Psoas muscle (tissue), 8 donors: ENCODE data around the gene PIP4P1. TPM values are rescaled to one million over a fixed set of nuclear protein-coding genes. Genes with fewer than 3 reads are reported as not detected.
"Not testable (repeated sequence)": the region's sequence is repeated elsewhere in the genome, so short reads cannot be mapped to it uniquely, and the experiment has no call there.

Experiments used
- ATAC-seq, 4 donors: fragments of 200-7000 bp; cut with Tn5 transposase; one replicate each; pipeline ENCODE4 v1.9.1; 2020; ENCODE audit warnings: moderate library complexity in 3 of 4, mild to moderate bottlenecking in 2 of 4
- DNase-seq, 2 donors: peaks; one replicate each; pipeline ENCODE4 v3.0.0-alpha.2; 2020
- H3K27ac ChIP-seq: fragments of 200-600 bp; one replicate; pipeline ENCODE4 v1.8.0; 2022
- H3K27me3 ChIP-seq, 3 donors: fragments of 200-600 bp in 1 of 3; one replicate each; pipeline versions ENCODE4 v1.6.1 to v1.8.0; 2013 to 2022; ENCODE audit warnings: low read length in 2 of 3, mild to moderate bottlenecking in 2 of 3, moderate library complexity in 1 of 3; ENCODE audit not compliant: insufficient read depth in 3 of 3
- H3K36me3 ChIP-seq, 2 donors: fragments of 200-600 bp in 1 of 2; one replicate each; pipeline versions ENCODE4 v1.6.1 to v1.8.0; 2013 to 2022; ENCODE audit warnings: low read depth in 1 of 2, mild to moderate bottlenecking in 1 of 2, moderate library complexity in 1 of 2; ENCODE audit not compliant: insufficient read depth in 1 of 2
- H3K4me1 ChIP-seq: fragments of 200-600 bp; one replicate; pipeline ENCODE4 v1.8.0; 2022
- H3K4me3 ChIP-seq: fragments of 200-600 bp; one replicate; pipeline ENCODE4 v1.8.0; 2022; ENCODE audit warnings: mild to moderate bottlenecking
- H3K9me3 ChIP-seq: fragments of 200-600 bp; one replicate; pipeline ENCODE4 v1.8.0; 2022
- CTCF ChIP-seq: fragments of 200-600 bp; IDR thresholded peaks from one replicate; pipeline ENCODE4 v1.8.0; 2022; ENCODE audit warnings: antibody characterized with exemption
- WGBS, 3 donors: extraction: QIAGEN DNeasy Blood & Tissue Kit; methylation state at CpG; one replicate each; pipeline versions ENCODE4 v1.1.6 to v1.1.7; 2013; 5-methylcytosine and 5-hydroxymethylcytosine counted together
- intact Hi-C, 2 donors: fragments of 100-400 bp; cut with DNase I; formaldehyde crosslinking; loops; one replicate each; pipeline versions ENCODE4 v1.11.0 to v1.14.2; 2022
- polyA plus RNA-seq, 3 donors: library from polyadenylated mRNA; stranded (reverse); fragments of 200-250 nt; gene quantifications; one replicate each; pipeline ENCODE4 v1.2.3, GENCODE V29; 2013
- total RNA-seq, 4 donors: library from RNA; stranded (reverse); fragmentation: NEBNext Ultra II Directional in 2 of 4; extraction: Animal tissue kit (Norgen Biotek cat#: 25700) in 2 of 4; gene quantifications; one replicate each; pipeline versions ENCODE4 v1.2.1 to v1.2.4, GENCODE V29; 2021 to 2023
- donor health status: healthy with polysubstance abuse.
- donor health status: DM: no; HTN: no; CAD: no; lungs with moderate emphysema.
- donor health status: Bipolar disorder and iron deficiency.
- donor health status: healthy.
- donor health status: DM: yes; HTN: yes; CAD: no.
- donor health status: DM: no; HTN: no; CAD: no.
- donor health status: DM: no; HTN: no; CAD: no.
- donor health status: DM: yes; HTN: yes; CAD: no.

PIP4P1 gene
- total and polyA plus RNA-seq, 7 donors, result 15.6 to 56.5 (median 23.1) TPM

- intact Hi-C loops, result loop anchor here (2.0 to 5.0 kb wide), 5 partner anchors 19 to 227 kb away; partner anchors contain the start of genes KLHL33 (in 1 of the 2), PARP2 (in 1 of the 2), RNASE4 (in 1 of the 2) and TEP1 (in 1 of the 2)
- no peak for TF ChIP-seq CTCF
- peak; percentile 51 to 67 (median 54) for ATAC-seq
- peak in 1 of 2 donors; percentile 50 for DNase-seq
- peak overlapping the region; percentile 68 for H3K4me3 ChIP-seq
- 1% methylated on average over 39 of the region's 39 CpGs for WGBS, 3 donors
- H3K27me3 ChIP-seq, result no peaks in the 10 kb centered on the region
- no peaks in the 10 kb centered on the region for H3K9me3 ChIP-seq
- peak overlapping the region; percentile 92 for H3K27ac ChIP-seq
- H3K4me1 ChIP-seq, result peaks cover 40% of the 10 kb centered on the region
- H3K36me3 ChIP-seq, result peaks cover 0 to 64% of the 10 kb centered on the region in 2 donors
Measured at GRCh38 chr14:20455355-20456300, 5.6 kb downstream of the PIP4P1 start.

- Histone ChIP-seq H3K36me3 (peaks cover 5 to 66% of the 10 kb centered on the region in 2 donors), H3K27me3 (no peaks in the 10 kb centered on the region), H3K4me1 (peaks cover 32% of the 10 kb centered on the region), H3K9me3 (no peaks in the 10 kb centered on the region), H3K4me3 (peak within 1 kb of the TSS; percentile 68), H3K27ac (peak within 1 kb of the TSS; percentile 92)
- ATAC-seq (peak; percentile 93 to 95 (median 94)), DNase-seq (peak; percentile 98 to 99)
- intact Hi-C loops, result loop anchor here (2.0 to 5.0 kb wide), 5 partner anchors 18 to 228 kb away; partner anchors contain the start of genes KLHL33 (in 1 of the 2), PARP2 (in 1 of the 2), RNASE4 (in 1 of the 2) and TEP1 (in 1 of the 2)
- WGBS, 3 donors, result 0% methylated on average over 56 of the region's 56 CpGs
- no peak for TF ChIP-seq CTCF
Measured at GRCh38 chr14:20454516-20455354, 6.5 kb downstream of the PIP4P1 start, which contains the start of the genes APEX1 and OSGEP. TSS of gene APEX1 (plus strand) at chr14:20455226. CDS start at chr14:20455646, 420 bp downstream. TSS of gene OSGEP (minus strand) at chr14:20454812. CDS start at chr14:20454683, 129 bp downstream.

GRCh38 chr14:20452831-20453230, 8.4 kb downstream of the PIP4P1 start:
- Histone ChIP-seq H3K36me3 (peaks cover 6 to 66% of the 10 kb centered on the region in 2 donors), H3K4me3 (peak overlapping the region; percentile 68), H3K27ac (peak overlapping the region; percentile 12), H3K4me1 (peaks cover 32% of the 10 kb centered on the region)
- ATAC-seq, intact Hi-C loops, H3K27me3 ChIP-seq, H3K9me3 ChIP-seq, DNase-seq: not testable (repeated sequence)
- WGBS, 3 donors, result 89 to 95% (median 93%) methylated on average over 8 of the region's 8 CpGs

- intact Hi-C loops, result no loop called here
- no peak for ATAC-seq
- Histone ChIP-seq H3K27ac (no peak overlapping the region), H3K36me3 (peaks cover 28 to 70% of the 10 kb centered on the region in 2 donors), H3K9me3 (no peaks in the 10 kb centered on the region), H3K27me3 (no peaks in the 10 kb centered on the region), H3K4me3 (no peak overlapping the region), H3K4me1 (peaks cover 14% of the 10 kb centered on the region)
- no peak for DNase-seq
- 96 to 99% (median 98%) methylated on average over 5 of the region's 5 CpGs for WGBS, 3 donors
- no peak for TF ChIP-seq CTCF
Measured at GRCh38 chr14:20446889-20447288, 14.3 kb downstream of the PIP4P1 start.

- H3K9me3 ChIP-seq, DNase-seq, H3K27me3 ChIP-seq, intact Hi-C loops, H3K27ac ChIP-seq, H3K4me1 ChIP-seq, H3K4me3 ChIP-seq, ATAC-seq: not testable (repeated sequence)
- WGBS, 3 donors, result 59 to 91% (median 72%) methylated on average over 2 of the region's 4 CpGs
- peaks cover 23 to 38% of the 10 kb centered on the region in 2 donors for H3K36me3 ChIP-seq
Measured at GRCh38 chr14:20443650-20444049, 17.6 kb downstream of the PIP4P1 start.
